Endothelial cell of umbilical vein (primary cell): Measurements from ENCODE around the gene C1orf115. TPM values are rescaled to one million over a fixed set of nuclear protein-coding genes. Genes with fewer than 3 reads are reported as not detected.

Experiments
- Bru-seq: library from RNA; stranded (reverse); fragments of 400-500 nt; gene quantifications from one replicate; lab custom pipeline; 2021; lab: Mats Ljungman, UMichigan
- BruChase-seq, 2 experiments: library from RNA; stranded (reverse); fragments of 400-500 nt; gene quantifications; one replicate each; lab custom pipeline; 2021; lab: Mats Ljungman, UMichigan
- BruUV-seq: library from RNA; stranded (reverse); fragments of 400-500 nt; replicated peaks from 2 replicates; lab custom pipeline; 2021; lab: Mats Ljungman, UMichigan
- CTCF ChIA-PET: fragments of 300-600, 350-600 bp; sonication (Branson Sonifier 250); formaldehyde crosslinking; loops from one replicate; lab custom pipeline; 2021; ENCODE audit warnings: antibody characterized with exemption, inconsistent platforms; lab: Charles Lee
- POLR2A ChIA-PET: fragments of 300-600, 350-600 bp; sonication (Branson Sonifier 250); formaldehyde crosslinking; loops from one replicate; lab custom pipeline; 2021; ENCODE audit warnings: antibody characterized with exemption, inconsistent platforms; lab: Charles Lee
- DNase-seq: peaks from one replicate; pipeline ENCODE4 v3.0.0-alpha.2; 2011; ENCODE audit warnings: low read depth, low spot score
- FAIRE-seq: peaks from 2 replicates; lab custom pipeline; 2011; peaks lifted over from hg19 to GRCh38; lab: Jason Lieb, UNC
- H2AFZ ChIP-seq: 2 replicates; pipeline ENCODE4 v1.6.0; 2012; ENCODE audit warnings: low read depth, low read length, control low read depth, inconsistent platforms
- H3K27ac ChIP-seq: 2 replicates; pipeline ENCODE4 v1.5.1; 2011; ENCODE audit warnings: low read depth, mild to moderate bottlenecking, control low read depth, low read length, moderate library complexity; ENCODE audit not compliant: insufficient read depth
- H3K27me3 ChIP-seq, 2 experiments: 2 replicates each; pipeline versions ENCODE4 v1.6.0 to v1.6.1; 2011; ENCODE audit warnings: low read length in 2 of 2, mixed read lengths in 1 of 2; ENCODE audit not compliant: control insufficient read depth in 2 of 2, insufficient read depth in 2 of 2
- H3K36me3 ChIP-seq, 2 experiments: 2 replicates in 1 of 2; 3 replicates in 1 of 2; pipeline ENCODE4 v1.5.1; 2011; ENCODE audit warnings: low read length in 2 of 2, mild to moderate bottlenecking in 1 of 2, moderate library complexity in 1 of 2; ENCODE audit not compliant: control insufficient read depth in 2 of 2, insufficient read depth in 2 of 2; ENCODE audit errors: extremely low read depth in 1 of 2
- H3K4me1 ChIP-seq: 3 replicates; pipeline ENCODE4 v1.5.1; 2011; ENCODE audit warnings: mild to moderate bottlenecking, low read length; ENCODE audit not compliant: control insufficient read depth, insufficient read depth; ENCODE audit errors: extremely low read depth
- H3K4me2 ChIP-seq: 2 replicates; pipeline ENCODE4 v1.6.1; 2011; ENCODE audit warnings: low read length, control low read depth, mixed read lengths; ENCODE audit not compliant: insufficient read depth
- H3K4me3 ChIP-seq, 3 experiments: fragments of 200-600 bp in 1 of 3; sonication (generic), shearing (Covaris generic) in 1 of 3; replicated peaks in 1 of 3; 2 replicates each; pipeline ENCODE4 v1.5.1; 2011 to 2016; ENCODE audit warnings: control low read depth in 3 of 3, low read length in 3 of 3, mild to moderate bottlenecking in 2 of 3, inconsistent platforms in 1 of 3, low read depth in 1 of 3, moderate library complexity in 1 of 3; ENCODE audit not compliant: insufficient read depth in 1 of 3
- H3K79me2 ChIP-seq: 2 replicates; pipeline ENCODE4 v1.6.0; 2012; ENCODE audit warnings: low read length, inconsistent platforms; ENCODE audit not compliant: control insufficient read depth, insufficient read depth
- H3K9ac ChIP-seq: replicated peaks from 2 replicates; pipeline ENCODE3; 2011; ENCODE audit warnings: low read length, control low read depth; ENCODE audit not compliant: insufficient read depth; ENCODE audit errors: extremely low read depth
- H3K9me1 ChIP-seq: replicated peaks from 3 replicates; pipeline ENCODE4 v1.6.0; 2011; ENCODE audit warnings: mild to moderate bottlenecking, low read length; ENCODE audit not compliant: control insufficient read depth, insufficient read depth; ENCODE audit errors: extremely low read depth
- H3K9me3 ChIP-seq: replicated peaks from 2 replicates; pipeline ENCODE4 v1.5.1; 2012; ENCODE audit warnings: low read length, inconsistent platforms; ENCODE audit not compliant: control insufficient read depth, insufficient read depth
- H4K20me1 ChIP-seq: replicated peaks from 2 replicates; pipeline ENCODE3; 2011; ENCODE audit warnings: mild to moderate bottlenecking, low read length; ENCODE audit not compliant: control insufficient read depth, insufficient read depth; ENCODE audit errors: extremely low read depth
- EZH2 ChIP-seq: IDR thresholded peaks from 2 replicates; pipeline ENCODE4 v1.6.1; 2012; ENCODE audit warnings: borderline replicate concordance, low read depth, mild to moderate bottlenecking, moderate library complexity, low read length, inconsistent platforms; ENCODE audit not compliant: severe bottlenecking
- FOS ChIP-seq: IDR thresholded peaks from 2 replicates; pipeline ENCODE4 v1.6.1; 2011; ENCODE audit warnings: mild to moderate bottlenecking, low read length, moderate library complexity, borderline replicate concordance; ENCODE audit not compliant: insufficient read depth
- JUN ChIP-seq: IDR thresholded peaks from 2 replicates; pipeline ENCODE4 v1.6.1; 2011; ENCODE audit warnings: borderline replicate concordance, low read depth; ENCODE audit not compliant: insufficient read length, insufficient read depth
- MAX ChIP-seq: IDR thresholded peaks from 2 replicates; pipeline ENCODE4 v1.6.1; 2011; ENCODE audit not compliant: insufficient read depth, insufficient read length
- MYC ChIP-seq: IDR thresholded peaks from one replicate; pipeline ENCODE4 v1.6.1; 2011; ENCODE audit warnings: mild to moderate bottlenecking, low read depth, low read length
- POLR2A ChIP-seq: IDR thresholded peaks from 2 replicates; pipeline ENCODE4 v1.6.1; 2012; ENCODE audit warnings: low read depth, mild to moderate bottlenecking, control low read depth, low read length
- POLR2AphosphoS5 ChIP-seq: IDR thresholded peaks from 2 replicates; pipeline ENCODE4 v1.6.1; 2012; ENCODE audit warnings: low read depth, mild to moderate bottlenecking, control low read depth, low read length, moderate library complexity; ENCODE audit not compliant: insufficient read depth
- dilution Hi-C: fragments of 300-500 bp; cut with MboI; formaldehyde crosslinking; loops from one replicate; pipeline ENCODE4 v1.15.0; 2019; ENCODE audit warnings: low sequenced_read_pairs; ENCODE audit not compliant: extremely low pct_ligation_motif_present
- intact Hi-C: fragments of 100-400 bp; cut with micrococcal nuclease; formaldehyde crosslinking; loops from one replicate; pipeline ENCODE4 v1.10.0; 2022
- long read RNA-seq: library from polyadenylated mRNA; stranded (forward); transcript quantifications from one replicate; pipeline ENCODE4 v2.0.0, GENCODE V29; 2021
- polyA minus RNA-seq, 3 experiments: library from RNA; depleted of rRNA, polyadenylated mRNA; stranded (reverse); fragments of >200 nt; gene quantifications; 1 replicate in 1 of 3; 2 replicates in 2 of 3; pipeline ENCODE4 v1.2.3, GENCODE V29; 2011
- polyA plus RNA-seq, 4 experiments: library from polyadenylated mRNA; depleted of rRNA in 3 of 4; stranded (reverse) in 3 of 4; unstranded in 1 of 4; fragments of >200 nt; gene quantifications; 2 replicates each; pipeline versions ENCODE4 v1.2.1 to v1.2.3, GENCODE V29; 2011 to 2012; ENCODE audit warnings: missing spikeins in 1 of 4
- total RNA-seq: library from RNA; stranded (reverse); gene quantifications from 2 replicates; pipeline ENCODE4 v1.2.3, GENCODE V29; 2021
- TF ChIP-seq, protein P1 (sequence below), 2 donors: IDR thresholded peaks; 1 replicate in 1 of 2; 2 replicates in 1 of 2; pipeline ENCODE4 v1.5.1; 2011; ENCODE audit warnings: low read length in 2 of 2, mild to moderate bottlenecking in 2 of 2, moderate library complexity in 2 of 2, control low read depth in 1 of 2, inconsistent platforms in 1 of 2, low read depth in 1 of 2; ENCODE audit not compliant: insufficient read depth in 1 of 2; ENCODE audit errors: extremely low read depth in 1 of 2

Gene C1orf115
- total RNA-seq (15.8 and 16.4 TPM in 2 replicates), polyA plus RNA-seq (10.6 and 11.1 TPM in 2 replicates), polyA minus RNA-seq (13.5 and 15.0 TPM in 2 replicates), Bru-seq, nascent RNA (percentile 49 among the genes with signal in this experiment), BruChase-seq, experiment 1, labeled RNA remaining after a 6-hour chase (percentile 80 among the genes with signal in this experiment), BruChase-seq, experiment 2, labeled RNA remaining after a 2-hour chase (percentile 64 among the genes with signal in this experiment)
- polyA plus RNA-seq (2011; cell fraction: cytosol; rRNA removed), result 17.3 and 18.9 TPM in 2 replicates
- 8.7 and 8.9 TPM in 2 replicates for polyA plus RNA-seq (2011; cell fraction: nucleus; rRNA removed)
- 40.3 and 42.2 TPM in 2 replicates for polyA plus RNA-seq (2012)
- polyA minus RNA-seq (2011; cell fraction: cytosol; rRNA and poly(A)+ RNA removed), result not detected
- 3.1 and 3.6 TPM in 2 replicates for polyA minus RNA-seq (2011; cell fraction: nucleus; rRNA and poly(A)+ RNA removed)
- long read RNA-seq, transcript C1orf115-201 (2 exons, 3,413 nt), result major isoform, 95 of 105 reads
- long read RNA-seq, partial matches to known transcripts, result 0 of 105 reads
- long read RNA-seq, other reads (novel, unspliced or antisense), result 10 of 105 reads

- TF ChIP-seq POLR2AphosphoS5 (peak; percentile 42), JUN (no peak), MAX (no peak), POLR2A (peak; percentile 54), MYC (no peak), FOS (no peak), EZH2 (no peak)
- TF ChIP-seq, protein P1, sequence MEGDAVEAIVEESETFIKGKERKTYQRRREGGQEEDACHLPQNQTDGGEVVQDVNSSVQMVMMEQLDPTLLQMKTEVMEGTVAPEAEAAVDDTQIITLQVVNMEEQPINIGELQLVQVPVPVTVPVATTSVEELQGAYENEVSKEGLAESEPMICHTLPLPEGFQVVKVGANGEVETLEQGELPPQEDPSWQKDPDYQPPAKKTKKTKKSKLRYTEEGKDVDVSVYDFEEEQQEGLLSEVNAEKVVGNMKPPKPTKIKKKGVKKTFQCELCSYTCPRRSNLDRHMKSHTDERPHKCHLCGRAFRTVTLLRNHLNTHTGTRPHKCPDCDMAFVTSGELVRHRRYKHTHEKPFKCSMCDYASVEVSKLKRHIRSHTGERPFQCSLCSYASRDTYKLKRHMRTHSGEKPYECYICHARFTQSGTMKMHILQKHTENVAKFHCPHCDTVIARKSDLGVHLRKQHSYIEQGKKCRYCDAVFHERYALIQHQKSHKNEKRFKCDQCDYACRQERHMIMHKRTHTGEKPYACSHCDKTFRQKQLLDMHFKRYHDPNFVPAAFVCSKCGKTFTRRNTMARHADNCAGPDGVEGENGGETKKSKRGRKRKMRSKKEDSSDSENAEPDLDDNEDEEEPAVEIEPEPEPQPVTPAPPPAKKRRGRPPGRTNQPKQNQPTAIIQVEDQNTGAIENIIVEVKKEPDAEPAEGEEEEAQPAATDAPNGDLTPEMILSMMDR (IDR thresholded peaks at IDR 0.05; ENCODE audit: extremely low read depth in 1 of 2, insufficient read depth in 1 of 2, low read depth in 1 of 2, low read length in 2 of 2), result peak; percentile 99
- peak within 1 kb of the TSS; percentile 92 for H2AFZ ChIP-seq
- intact Hi-C loops, result loop anchor here (1.0 to 5.0 kb wide), 5 partner anchors 9 to 163 kb away; partner anchors contain the start of genes MARK1 and MTARC2
Observed at GRCh38 chr1:220690140-220691052, at the start of gene C1orf115. Gene C1orf115, plus strand, starts transcription at chr1:220690363. Its CDS starts 40 bp downstream, at chr1:220690403.

More at GRCh38 chr1:220690140-220691052, at the start of gene C1orf115:
- no TSS peak for BruUV-seq
- H3K9ac ChIP-seq, result peak within 1 kb of the TSS; percentile 51
- H3K4me1 ChIP-seq, result peaks cover 17% of the 10 kb centered on the region
- H3K27me3 ChIP-seq, result no peaks in the 10 kb centered on the region
- H3K9me1 ChIP-seq, result no peaks in the 10 kb centered on the region
- H3K4me2 ChIP-seq, result peak within 1 kb of the TSS; percentile 90
- POLR2A ChIA-PET, result no interaction called here
- peak within 1 kb of the TSS; percentile 61 to 78 (median 78) for H3K4me3 ChIP-seq
- no peaks in the 10 kb centered on the region for H4K20me1 ChIP-seq
- no peaks in the 10 kb centered on the region for H3K36me3 ChIP-seq
- dilution Hi-C loops, result no loop called here
- peak; percentile 81 for DNase-seq
- peaks cover 15% of the 10 kb centered on the region for H3K79me2 ChIP-seq
- no peaks in the 10 kb centered on the region for H3K9me3 ChIP-seq
- no peak within 1 kb of the TSS for H3K27ac ChIP-seq
- CTCF ChIA-PET, result interaction anchor here (0.6 to 7.3 kb wide), 8 partner anchors 9 to 394 kb away, joined by 3 to 83 read pairs (median 3); no protein-coding TSS in a partner anchor
- FAIRE-seq, result peak; percentile 80
